T-helper 9 cell (primary cell): Measurements from ENCODE around the gene OR52N4.
"Not testable (repeated sequence)": the region's sequence is repeated elsewhere in the genome, so short reads cannot be mapped to it uniquely, and the experiment has no call there.

Source experiments
- DNase-seq: peaks from one replicate; pipeline ENCODE4 v3.0.0-alpha.2; 2020
- total RNA-seq, 2 donors: gene quantifications; one replicate each; lab custom pipeline; 2026; lab: John Stamatoyannopoulos, UW

The OR52N4 gene
- 0.97 to 1.4 reads per million in 2 donors for total RNA-seq

DNA sequence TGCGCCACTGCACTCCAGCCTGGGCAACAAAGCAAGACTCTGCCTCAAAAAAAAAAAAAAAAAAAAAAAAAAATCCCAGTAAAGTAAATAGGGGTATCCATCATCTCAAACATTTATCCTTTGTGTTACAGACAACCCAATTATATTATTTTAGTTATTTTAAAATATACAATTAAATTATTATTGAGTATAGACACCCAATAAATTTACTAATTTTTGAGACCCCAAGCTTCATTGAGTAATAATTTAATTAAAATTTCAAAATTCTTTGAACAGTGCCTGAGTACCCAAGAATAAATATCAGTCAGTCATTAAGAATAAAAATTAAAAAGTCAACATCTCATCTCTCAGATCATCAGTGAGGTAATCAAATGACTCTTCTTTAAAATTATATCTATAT lies at the start of gene OR52N4:
Gene OR52N4 (plus strand): TSS at position 301 of the 400 bp plus-strand sequence. CDS start 498 bp downstream, outside the sequence.
- DNase-seq, result no peak

DNA sequence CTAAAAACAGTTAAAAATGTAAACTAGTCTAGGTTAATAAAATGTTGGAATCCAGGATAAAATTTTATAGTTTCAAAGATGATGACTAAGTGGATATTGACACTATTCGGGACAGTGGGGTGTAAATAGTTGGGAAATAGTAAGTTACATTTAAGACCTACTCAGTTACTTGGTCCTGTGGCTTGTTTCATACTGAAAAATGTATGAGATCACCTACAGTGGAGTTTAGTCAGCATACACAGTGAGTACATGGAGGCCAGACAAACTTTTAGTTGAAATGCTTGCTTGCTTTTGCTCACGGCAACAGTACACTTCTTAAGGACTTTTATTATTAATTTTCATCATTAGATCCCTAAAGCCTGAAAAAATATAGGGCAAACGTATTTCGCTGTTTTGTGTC lies 48.4 kb upstream of the OR52N4 start:
- DNase-seq, result no peak

DNA sequence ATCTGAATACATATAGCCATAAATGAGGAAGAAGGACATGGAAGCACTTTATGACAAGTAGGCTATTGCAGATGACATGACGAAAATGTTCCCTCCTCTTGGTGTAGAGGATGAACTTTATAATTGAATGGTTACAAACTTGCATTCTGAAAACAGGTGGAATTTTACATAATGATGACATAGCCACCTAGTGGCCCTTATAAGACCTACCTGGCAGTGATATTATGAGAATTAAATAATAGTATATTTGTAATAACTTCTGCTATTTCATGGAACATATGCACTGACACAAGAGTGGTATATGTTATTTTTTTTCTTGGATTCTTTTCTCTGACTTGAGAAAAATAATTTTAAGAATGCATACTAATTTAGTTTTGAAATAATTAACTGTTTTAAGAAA lies 41.5 kb upstream of the OR52N4 start:
- DNase-seq, result no peak

DNA sequence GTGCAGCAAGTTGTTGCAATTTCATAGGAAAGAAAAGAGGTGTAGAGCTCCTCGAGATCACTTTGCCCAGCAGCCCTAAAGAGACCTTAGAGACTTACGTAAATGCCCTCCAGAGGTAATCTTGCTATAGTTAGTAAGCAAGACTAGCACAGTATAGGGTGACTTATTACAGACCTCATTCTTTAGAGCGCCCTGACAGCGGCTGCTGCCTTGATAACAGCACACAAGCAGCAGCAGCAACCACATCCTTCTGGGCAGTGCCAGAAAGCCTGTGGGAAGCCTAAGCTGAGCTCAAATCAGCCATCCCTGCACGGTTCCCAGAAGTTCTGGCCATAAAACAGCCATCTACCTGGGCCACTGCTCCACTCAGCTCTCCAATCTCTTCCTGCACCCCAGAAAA lies 40.3 kb upstream of the OR52N4 start:
- no peak for DNase-seq

DNA sequence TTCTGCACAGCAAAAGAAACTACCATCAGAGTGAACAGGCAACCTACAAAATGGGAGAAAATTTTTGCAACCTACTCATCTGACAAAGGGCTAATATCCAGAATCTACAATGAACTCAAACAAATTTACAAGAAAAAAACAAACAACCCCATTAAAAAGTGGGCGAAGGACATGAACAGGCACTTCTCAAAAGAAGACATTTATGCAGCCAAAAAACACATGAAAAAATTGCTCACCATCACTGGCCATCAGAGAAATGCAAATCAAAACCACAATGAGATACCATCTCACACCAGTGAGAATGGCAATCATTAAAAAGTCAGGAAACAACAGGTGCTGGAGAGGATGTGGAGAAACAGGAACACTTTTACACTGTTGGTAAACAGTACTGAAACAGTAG lies 37.5 kb upstream of the OR52N4 start:
- DNase-seq, result not testable (repeated sequence)

DNA sequence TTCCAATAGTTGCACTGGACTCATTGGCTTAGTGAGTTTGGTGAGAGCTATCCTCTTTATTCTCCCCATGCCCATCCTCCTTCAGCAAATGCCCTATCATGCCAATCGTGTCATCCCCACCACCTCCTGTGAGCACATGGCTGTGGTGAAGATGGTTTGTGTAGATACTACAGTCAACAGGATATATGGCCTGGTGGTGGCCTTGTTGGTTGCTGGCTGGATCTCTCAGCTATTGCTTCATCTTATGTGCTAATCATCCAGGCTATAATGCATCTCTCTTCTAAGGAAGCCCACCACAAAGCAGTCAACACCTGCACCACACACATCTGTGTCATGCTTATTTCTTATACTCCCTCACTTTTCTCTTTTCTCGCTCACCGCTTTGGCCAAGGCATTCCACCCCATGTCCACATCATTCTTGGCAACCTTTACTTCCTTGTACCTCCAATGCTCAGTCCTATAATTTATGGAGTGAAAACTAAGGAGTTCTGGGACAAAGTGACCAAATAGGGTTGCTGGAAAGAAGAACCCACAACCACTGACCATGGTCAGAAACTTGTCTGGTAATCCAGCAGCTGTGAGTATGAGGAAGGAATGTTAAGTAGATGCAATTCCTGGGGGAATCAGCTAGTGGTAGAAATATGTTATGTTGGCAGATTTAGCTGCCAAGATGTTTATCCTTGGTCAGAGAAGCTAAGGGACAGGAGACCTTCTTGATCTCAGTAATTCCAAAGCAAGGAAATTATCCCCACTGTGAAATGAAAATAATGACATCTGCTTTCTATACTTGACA lies 34.1 kb upstream of the OR52N4 start:
- no peak for DNase-seq

DNA sequence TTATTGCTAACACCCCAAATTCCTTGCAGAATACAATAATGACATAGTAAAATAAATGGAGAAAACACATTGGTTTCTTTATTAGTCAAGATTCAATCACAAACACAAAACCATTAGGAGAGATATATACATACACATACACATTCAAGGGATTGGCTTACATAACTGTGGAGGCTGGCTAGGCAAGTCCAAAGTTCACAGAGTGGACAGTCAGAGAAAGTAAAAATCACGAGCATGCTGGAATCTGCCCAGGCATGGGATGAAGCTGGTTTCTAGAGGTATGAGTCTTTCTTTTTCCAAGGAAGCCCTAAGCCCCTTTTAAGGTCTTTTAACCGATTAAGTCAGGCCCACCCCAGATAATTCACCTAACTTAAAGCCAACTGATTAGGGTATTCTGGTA lies 31.4 kb upstream of the OR52N4 start:
- no peak for DNase-seq

DNA sequence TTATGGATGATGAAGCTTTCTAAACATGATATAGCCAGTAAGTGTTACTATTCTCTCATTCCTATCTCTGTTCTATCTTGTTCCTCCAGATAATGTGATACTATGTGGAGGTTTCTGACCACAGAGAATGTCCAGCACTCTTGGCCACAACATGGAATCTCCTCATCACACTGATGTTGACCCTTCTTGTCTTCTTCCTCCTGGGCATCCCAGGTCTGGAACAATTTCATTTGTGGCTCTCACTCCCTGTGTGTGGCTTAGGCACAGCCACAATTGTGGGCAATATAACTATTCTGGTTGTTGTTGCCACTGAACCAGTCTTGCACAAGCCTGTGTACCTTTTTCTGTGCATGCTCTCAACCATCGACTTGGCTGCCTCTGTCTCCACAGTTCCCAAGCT lies 27.7 kb upstream of the OR52N4 start:
- no peak for DNase-seq

DNA sequence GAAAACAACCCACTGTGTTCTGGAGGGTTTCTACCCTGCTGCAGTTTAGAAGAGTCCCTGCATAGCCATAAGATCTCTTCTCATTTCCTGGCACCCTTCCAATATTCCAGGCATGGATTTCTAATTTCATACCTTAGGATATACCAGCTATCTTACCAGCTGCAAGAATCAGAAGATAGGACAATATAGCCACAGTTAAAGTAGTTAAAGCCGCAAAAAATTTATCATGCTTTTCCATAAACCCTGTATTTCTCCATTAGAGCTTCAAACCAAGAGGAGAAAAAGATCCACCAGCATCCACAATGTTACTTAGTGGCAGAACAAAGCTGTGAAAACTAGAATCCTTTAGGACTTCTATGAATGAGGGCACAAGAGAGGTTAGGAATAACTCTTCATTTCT lies 26.4 kb upstream of the OR52N4 start:
- no peak for DNase-seq

DNA sequence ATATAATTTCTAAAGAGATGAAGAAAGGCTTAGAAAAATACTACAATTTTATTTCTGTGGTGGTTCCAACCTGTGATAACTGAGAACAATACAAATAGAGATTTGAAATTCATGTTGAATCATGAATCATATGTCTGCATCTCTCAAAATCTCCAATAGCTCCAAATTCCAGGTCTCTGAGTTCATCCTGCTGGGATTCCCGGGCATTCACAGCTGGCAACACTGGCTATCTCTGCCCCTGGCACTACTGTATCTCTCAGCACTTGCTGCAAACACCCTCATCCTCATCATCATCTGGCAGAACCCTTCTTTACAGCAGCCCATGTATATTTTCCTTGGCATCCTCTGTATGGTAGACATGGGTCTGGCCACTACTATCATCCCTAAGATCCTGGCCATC lies 17.6 kb upstream of the OR52N4 start, which contains the start of gene OR56B1:
Gene OR56B1 (plus strand): TSS at position 53 of the 400 bp plus-strand sequence. CDS start 69 bp downstream, at position 122.
- no peak for DNase-seq

DNA sequence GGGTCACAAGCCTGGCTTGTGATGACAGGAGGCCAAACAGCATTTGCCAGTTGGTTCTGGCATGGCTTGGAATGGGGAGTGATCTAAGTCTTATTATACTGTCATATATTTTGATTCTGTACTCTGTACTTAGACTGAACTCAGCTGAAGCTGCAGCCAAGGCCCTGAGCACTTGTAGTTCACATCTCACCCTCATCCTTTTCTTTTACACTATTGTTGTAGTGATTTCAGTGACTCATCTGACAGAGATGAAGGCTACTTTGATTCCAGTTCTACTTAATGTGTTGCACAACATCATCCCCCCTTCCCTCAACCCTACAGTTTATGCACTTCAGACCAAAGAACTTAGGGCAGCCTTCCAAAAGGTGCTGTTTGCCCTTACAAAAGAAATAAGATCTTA lies 17.0 kb upstream of the OR52N4 start:
- DNase-seq, result no peak

DNA sequence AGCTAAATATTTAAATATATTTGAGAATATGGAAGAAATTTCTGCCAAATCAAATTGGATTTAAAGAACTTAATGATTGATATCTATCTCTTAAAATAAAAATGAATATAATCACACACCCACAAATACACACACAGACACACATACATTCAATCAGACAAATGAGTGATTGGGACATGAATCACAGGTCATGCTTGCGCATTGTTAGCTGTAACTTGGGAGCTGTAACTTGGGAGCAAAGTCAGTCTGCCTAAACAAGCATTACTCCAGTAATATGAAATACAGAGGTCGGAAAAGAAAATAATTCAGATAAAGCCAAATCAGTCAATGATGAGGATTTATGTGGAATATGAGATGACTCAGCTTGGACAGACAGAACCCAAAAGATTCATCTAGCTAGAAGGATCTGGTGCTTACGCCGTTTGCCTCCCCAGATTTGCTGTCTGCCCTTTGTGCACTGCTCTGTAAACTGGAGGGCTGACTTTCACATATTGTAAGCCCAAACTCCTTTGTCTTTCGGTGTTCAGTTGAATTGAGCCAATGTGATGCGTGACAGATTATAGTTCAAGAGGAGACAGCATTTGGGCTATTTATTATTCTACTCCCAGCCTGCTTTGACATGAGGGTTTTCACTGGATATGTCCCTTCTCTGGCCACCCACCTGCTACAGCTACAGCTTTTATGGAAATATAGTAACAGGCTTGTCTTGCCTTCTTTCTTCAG lies 16.2 kb upstream of the OR52N4 start:
- no peak for DNase-seq

DNA sequence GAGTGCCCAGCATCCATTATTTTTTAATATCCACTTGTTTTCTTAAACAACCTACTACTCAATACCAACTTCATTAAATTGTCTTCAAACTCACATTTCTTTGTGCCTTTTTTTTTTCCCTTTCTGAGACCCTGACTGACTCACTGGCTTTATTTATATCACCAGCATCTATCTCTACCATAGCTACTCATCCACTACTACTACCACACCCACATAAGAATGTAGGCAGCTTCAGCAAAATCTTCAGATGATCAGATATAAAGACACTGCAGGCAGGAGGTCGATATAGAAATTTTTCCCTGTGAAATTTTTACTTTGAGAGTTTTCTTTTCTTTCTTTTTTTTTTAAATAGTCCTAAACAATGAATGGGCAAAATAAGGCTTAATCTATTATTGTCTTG lies 15.6 kb upstream of the OR52N4 start:
- no peak for DNase-seq

DNA sequence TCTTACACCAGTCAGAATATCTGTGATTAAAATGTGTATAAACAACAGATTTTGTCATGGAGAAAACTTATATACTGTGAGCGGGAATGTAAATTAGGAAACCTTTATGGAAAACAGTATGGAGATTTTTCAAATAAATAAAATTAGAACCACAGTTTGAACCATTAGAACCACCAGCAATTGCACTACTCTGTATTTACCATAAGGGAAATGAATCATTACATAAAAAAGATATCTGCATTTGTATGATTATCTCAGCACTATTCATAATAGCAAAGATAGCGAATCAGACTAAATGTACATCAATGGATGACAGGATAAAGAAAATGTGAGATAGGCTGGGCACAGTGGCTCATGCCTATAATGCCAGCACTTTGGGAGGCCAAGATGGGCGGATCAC lies 7.4 kb upstream of the OR52N4 start:
- DNase-seq, result no peak

DNA sequence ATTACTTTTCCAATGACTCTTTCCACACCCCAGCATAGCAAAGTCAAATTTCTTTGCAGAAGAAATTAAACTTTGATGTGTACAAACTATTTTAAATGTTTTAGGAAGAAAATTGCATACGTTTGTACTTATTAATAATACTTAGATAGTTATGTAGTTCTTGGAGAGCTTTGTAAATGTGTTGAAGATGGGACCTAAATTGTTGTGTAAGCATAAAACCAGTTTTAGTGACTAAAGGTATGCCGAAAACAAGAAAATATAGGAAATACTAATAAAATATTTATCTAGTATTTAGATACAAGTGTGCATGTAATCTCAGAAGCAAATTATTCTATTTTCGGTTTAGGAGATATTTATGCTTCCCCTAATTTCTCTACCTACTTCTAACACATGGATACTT lies 4.2 kb upstream of the OR52N4 start:
- no peak for DNase-seq

DNA sequence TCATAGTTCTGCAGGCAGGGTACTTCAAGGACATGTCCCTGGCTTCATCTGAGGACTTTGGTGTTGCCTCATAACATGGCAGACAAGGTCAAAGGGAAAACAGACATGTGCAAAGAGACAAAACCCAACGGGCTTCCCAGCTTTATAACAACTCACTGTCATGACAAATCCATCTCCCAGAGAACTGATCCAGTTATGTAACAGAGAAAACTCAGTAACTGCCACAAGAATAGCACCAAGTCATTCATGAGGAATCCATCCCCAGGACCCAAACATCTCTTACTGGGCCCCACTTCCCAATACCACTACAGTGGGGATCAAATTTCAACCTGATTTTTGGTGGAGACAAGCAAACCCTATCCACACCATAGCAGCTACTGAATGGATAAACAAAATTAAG lies 13.0 kb downstream of the OR52N4 start:
- DNase-seq, result no peak

DNA sequence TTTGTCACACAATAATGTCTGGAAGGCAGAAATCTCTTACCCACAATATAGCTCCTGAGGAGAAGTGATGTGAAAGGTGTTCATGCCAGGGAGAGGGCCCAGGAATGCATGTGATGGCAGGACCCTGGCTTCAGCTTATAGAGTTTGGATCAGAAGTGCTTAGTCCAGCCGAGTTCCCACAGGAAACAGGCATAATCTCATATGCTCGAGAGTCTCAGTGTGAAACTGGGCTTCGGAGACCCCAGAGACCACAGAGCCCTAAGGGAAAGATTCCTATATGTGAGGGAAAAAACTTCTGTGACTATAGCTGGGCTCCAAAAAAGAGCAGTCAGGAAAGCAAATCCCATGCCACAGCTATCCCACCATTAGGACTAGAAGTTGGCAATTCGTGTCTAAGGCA lies 29.2 kb downstream of the OR52N4 start, which contains the start of gene OR52N5:
Gene OR52N5 (minus strand): TSS at position 101 of the 400 bp plus-strand sequence. CDS start 4,721 bp downstream, outside the sequence.
- DNase-seq, result no peak

DNA sequence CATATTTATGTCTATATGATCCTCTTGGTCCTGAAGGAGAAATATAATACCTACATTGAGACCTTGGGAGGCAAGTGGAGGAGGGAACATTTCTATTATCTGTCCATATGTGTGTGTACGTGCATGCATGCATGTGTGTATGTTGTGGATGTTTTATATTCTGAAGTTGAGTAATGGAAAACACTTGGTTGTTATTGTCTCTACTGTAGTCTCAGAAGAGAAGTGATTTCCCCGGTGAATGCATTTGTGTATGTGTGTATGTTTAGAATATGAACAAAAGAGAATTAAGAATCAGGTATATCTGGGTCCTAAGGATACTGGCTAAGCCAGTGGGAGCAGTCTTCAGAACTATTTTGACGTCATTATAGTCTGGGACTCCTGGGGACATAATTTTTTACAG lies 37.1 kb downstream of the OR52N4 start, which contains the start of gene OR52N1:
Gene OR52N1 (minus strand): TSS at position 101 of the 400 bp plus-strand sequence. CDS start 2,449 bp downstream, outside the sequence.
- no peak for DNase-seq

DNA sequence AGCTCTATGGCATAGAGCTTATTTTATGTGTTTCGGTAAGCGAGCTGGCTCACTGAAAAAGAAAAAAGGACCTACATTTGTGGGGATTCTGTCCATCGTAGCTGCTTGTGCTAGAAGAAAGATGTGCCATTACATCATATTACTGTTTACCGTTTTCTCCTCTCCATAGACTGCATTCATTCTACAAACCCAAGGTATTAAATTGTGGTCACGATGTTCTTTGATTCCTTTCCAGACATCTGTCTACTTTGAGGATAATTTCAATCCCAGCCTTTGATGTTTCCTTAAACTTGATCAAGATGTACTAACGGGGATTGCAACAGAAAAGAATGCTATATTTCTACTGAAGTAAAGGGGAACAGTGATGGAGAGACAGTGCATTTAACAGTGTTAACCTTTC lies 42.5 kb downstream of the OR52N4 start:
- DNase-seq, result no peak

DNA sequence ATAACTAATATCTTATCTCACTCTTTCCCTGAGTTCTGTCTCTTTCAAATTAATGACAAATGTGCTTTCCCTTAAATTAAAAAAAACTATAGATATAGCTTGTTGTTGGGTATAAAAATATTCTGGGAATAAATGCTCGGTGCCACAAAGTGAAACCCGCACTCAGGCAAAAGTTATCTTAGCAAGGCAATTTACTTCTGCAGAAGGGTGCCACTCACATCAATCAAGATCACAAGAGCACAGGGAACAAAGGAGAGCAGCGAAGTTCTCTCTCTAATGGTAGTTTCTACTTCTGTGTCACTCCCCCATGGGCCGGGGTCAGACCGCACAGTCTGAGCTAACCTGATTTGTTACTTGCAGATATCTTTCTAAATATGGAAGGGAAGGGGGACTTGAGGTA lies 49.9 kb downstream of the OR52N4 start:
- no peak for DNase-seq
